Gastroesophageal sphincter (tissue), 4 donors: Measurements from ENCODE around the gene TNFSF12. TPM values are rescaled to one million over a fixed set of nuclear protein-coding genes. Genes with fewer than 3 reads are reported as not detected.
A peak's percentile ranks its signal among the peaks of the same experiment; 100 is the strongest.

Experiments
- ATAC-seq: fragments of 150-250 bp; one replicate; pipeline ENCODE4 v1.9.1; 2016; ENCODE audit warnings: mild to moderate bottlenecking, moderate library complexity
- H3K27ac ChIP-seq, 4 donors: fragments of 200-600 bp; sonication (generic) in 3 of 4; 1 replicate in 3 of 4; 2 replicates in 1 of 4; pipeline ENCODE4 v1.5.1; 2016 to 2019
- H3K27me3 ChIP-seq: fragments of 200-600 bp; sonication (generic); one replicate; pipeline ENCODE4 v1.5.1; 2019
- H3K36me3 ChIP-seq, 2 donors: fragments of 200-600 bp; sonication (generic); one replicate each; pipeline ENCODE4 v1.5.1; 2019; ENCODE audit warnings: control low read depth in 1 of 2
- H3K4me1 ChIP-seq, 3 donors: fragments of 200-600 bp; sonication (generic); 1 replicate in 2 of 3; 2 replicates in 1 of 3; pipeline ENCODE4 v1.5.1; 2016 to 2019; ENCODE audit warnings: control low read depth in 2 of 3
- H3K4me3 ChIP-seq, 2 donors: fragments of 200-600 bp; sonication (generic); one replicate each; pipeline ENCODE4 v1.5.1; 2019; ENCODE audit warnings: mild to moderate bottlenecking in 1 of 2, moderate library complexity in 1 of 2
- H3K9me3 ChIP-seq, 3 donors: fragments of 200-600 bp; sonication (generic); one replicate each; pipeline ENCODE4 v1.5.1; 2017 to 2019; ENCODE audit warnings: control low read depth in 2 of 3
- CTCF ChIP-seq, 4 experiments: fragments of 200-600 bp in 2 of 4; fragments of 450-650 bp in 2 of 4; sonication (generic) in 1 of 4; IDR thresholded peaks; one replicate each; pipeline ENCODE4 v1.5.1; 2017 to 2019; ENCODE audit warnings: antibody characterized with exemption in 4 of 4, mild to moderate bottlenecking in 2 of 4, moderate library complexity in 2 of 4
- EP300 ChIP-seq: sonication (generic); formaldehyde crosslinking; IDR thresholded peaks from one replicate; pipeline ENCODE4 v1.6.1; 2017; ENCODE audit warnings: antibody characterized with exemption, mild to moderate bottlenecking
- POLR2A ChIP-seq, 2 donors: fragments of 450-650 bp; IDR thresholded peaks; one replicate each; pipeline ENCODE4 v1.6.1; 2017; ENCODE audit warnings: antibody characterized with exemption in 2 of 2, mild to moderate bottlenecking in 2 of 2, moderate library complexity in 1 of 2
- POLR2AphosphoS5 ChIP-seq: sonication (generic); formaldehyde crosslinking; IDR thresholded peaks from one replicate; pipeline ENCODE4 v1.6.1; 2017; ENCODE audit warnings: antibody characterized with exemption
- WGBS, 2 donors: methylation state at CpG; one replicate each; pipeline ENCODE4 v1.1.5; 2018; ENCODE audit warnings: low coverage in 1 of 2; 5-methylcytosine and 5-hydroxymethylcytosine counted together
- total RNA-seq, 4 donors: library from RNA; depleted of rRNA; stranded (reverse); fragments of >200 nt; gene quantifications; one replicate each; pipeline ENCODE4 v1.1.0, GENCODE V29; 2016

The TNFSF12 gene
- total RNA-seq, 4 donors from 2014 or later = 61.1 to 108 (median 84.7) TPM

- peak overlapping the region in 3 of 4 donors; percentile 91 to 96 (median 95) for H3K27ac ChIP-seq
- no peak overlapping the region for H3K4me3 ChIP-seq
- TF ChIP-seq POLR2AphosphoS5 (no peak), EP300 (no peak), POLR2A (IDR thresholded peaks at IDR 0.05) (no peak), CTCF (IDR thresholded peaks at IDR 0.05) (no peak)
- WGBS, 2 donors = 81% methylated on average over 3 to 10 of the region's 12 CpGs
- H3K9me3 ChIP-seq = no peaks in the 10 kb centered on the region
- no peak for ATAC-seq
- no peaks in the 10 kb centered on the region for H3K27me3 ChIP-seq
- H3K4me1 ChIP-seq = peaks cover 2 to 50% (median 37%) of the 10 kb centered on the region in 3 donors
- peaks cover 0 to 23% of the 10 kb centered on the region in 2 donors for H3K36me3 ChIP-seq
Measured at GRCh38 chr17:7556627-7557026, 7.8 kb downstream of the TNFSF12 start.

- Histone ChIP-seq H3K9me3 (no peaks in the 10 kb centered on the region), H3K4me1 (peaks cover 2 to 52% (median 37%) of the 10 kb centered on the region in 3 donors), H3K36me3 (peaks cover 0 to 17% of the 10 kb centered on the region in 2 donors), H3K27ac (peak overlapping the region; percentile 88 to 96 (median 93)), H3K4me3 (no peak overlapping the region), H3K27me3 (no peaks in the 10 kb centered on the region)
- 38 to 57% methylated on average over 8 of the region's 19 CpGs for WGBS, 2 donors
- ATAC-seq = no peak
- TF ChIP-seq EP300 = no peak
- TF ChIP-seq POLR2A (IDR thresholded peaks at IDR 0.05) = no peak
- TF ChIP-seq POLR2AphosphoS5 = no peak
- TF ChIP-seq CTCF (IDR thresholded peaks at IDR 0.05) = no peak
Measured at GRCh38 chr17:7557147-7557764, 8.4 kb downstream of the TNFSF12 start.

GRCh38 chr17:7557775-7558543 lies 9.1 kb downstream of the TNFSF12 start:
- H3K9me3 ChIP-seq = no peaks in the 10 kb centered on the region
- H3K4me1 ChIP-seq = peaks cover 2 to 59% (median 42%) of the 10 kb centered on the region in 3 donors
- H3K27me3 ChIP-seq = no peaks in the 10 kb centered on the region
- peak; percentile 75 for ATAC-seq
- H3K36me3 ChIP-seq = peaks cover 0 to 19% of the 10 kb centered on the region in 2 donors
- WGBS, 2 donors = 8 to 33% methylated on average over 3 to 19 of the region's 21 CpGs
- H3K27ac ChIP-seq = peak overlapping the region; percentile 88 to 96 (median 93)
- TF ChIP-seq POLR2AphosphoS5 = peak; percentile 78
- TF ChIP-seq CTCF (IDR thresholded peaks at IDR 0.05) = no peak
- peak; percentile 33 to 36 for TF ChIP-seq POLR2A (IDR thresholded peaks at IDR 0.05)
- peak overlapping the region; percentile 4 to 84 for H3K4me3 ChIP-seq

GRCh38 chr17:7558544-7559319 lies 9.9 kb downstream of the TNFSF12 start, which contains the start of gene TNFSF13:
Gene TNFSF13 (plus strand): TSS chr17:7558750. CDS start chr17:7559040, 290 bp downstream.
- peak within 1 kb of the TSS; percentile 14 to 84 for H3K4me3 ChIP-seq
- no peak for TF ChIP-seq POLR2AphosphoS5
- no peak for TF ChIP-seq CTCF (IDR thresholded peaks at IDR 0.05)
- TF ChIP-seq EP300 = no peak
- H3K9me3 ChIP-seq = no peaks in the 10 kb centered on the region
- peaks cover 2 to 67% (median 50%) of the 10 kb centered on the region in 3 donors for H3K4me1 ChIP-seq
- peak; percentile 33 for ATAC-seq
- H3K27ac ChIP-seq = peak within 1 kb of the TSS; percentile 88 to 96 (median 93)
- peaks cover 0 to 19% of the 10 kb centered on the region in 2 donors for H3K36me3 ChIP-seq
- no peaks in the 10 kb centered on the region for H3K27me3 ChIP-seq
- WGBS, 2 donors = 31 to 38% methylated on average over 6 to 13 of the region's 16 CpGs
